ENCODE data around the gene WDR73.

DNA sequence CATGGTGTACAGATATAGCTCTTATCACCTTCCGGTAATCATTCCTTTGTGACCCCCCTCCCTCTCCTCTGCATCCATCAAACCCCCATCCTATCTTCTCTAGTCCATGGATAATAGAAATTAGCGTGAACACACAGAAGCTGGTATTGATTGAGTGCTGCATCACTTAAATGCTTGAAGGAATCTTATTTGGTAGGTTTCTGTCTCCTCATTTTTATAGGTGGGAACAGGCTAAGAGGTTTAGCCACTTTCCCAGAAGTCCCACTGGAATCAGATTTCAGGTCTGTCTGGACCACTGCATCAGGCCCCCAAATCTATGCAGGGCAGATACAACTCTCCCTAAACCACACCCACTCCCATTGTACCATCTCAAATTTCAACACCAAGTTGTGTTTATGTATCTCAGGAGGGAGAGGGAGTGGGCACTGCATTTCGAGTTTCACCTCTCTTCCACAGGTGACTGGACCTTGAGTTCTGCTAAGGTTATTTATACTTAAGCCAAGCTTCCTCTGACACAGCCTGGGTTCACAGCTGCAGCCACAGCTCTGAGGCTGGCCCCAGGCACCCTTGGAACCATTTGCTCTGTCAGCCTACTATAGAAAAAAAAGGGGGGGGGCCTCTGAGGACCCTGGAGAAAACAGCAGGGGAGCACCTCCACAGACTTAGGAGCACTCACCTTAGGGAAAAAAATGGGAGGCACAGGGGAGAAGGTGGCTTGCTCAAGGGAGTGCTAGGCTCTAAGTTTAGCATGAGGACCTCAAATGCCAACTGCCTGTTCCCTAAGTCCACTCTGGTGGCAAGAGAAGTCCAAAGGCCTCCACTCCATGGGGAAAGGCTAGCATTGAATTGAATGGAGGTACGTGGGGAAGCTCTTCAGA, 6.1 kb upstream of the WDR73 start:
- TF ChIP-seq GATA2 (IDR thresholded peaks at IDR 0.05; ENCODE audit: low read depth, low read length) (no peak), GATA3 (IDR thresholded peaks at IDR 0.05; ENCODE audit: low read depth, low read length) (no peak)

Data from SH-SY5Y (cell line).